HG03064 (cell line): ENCODE measurements around the gene AK8.

Experiments
- ATAC-seq: cut with Tn5 transposase; IDR thresholded peaks from one replicate; pipeline ENCODE4 v1.9.1; 2021; ENCODE audit warnings: low read depth; ENCODE audit not compliant: unreplicated experiment

AK8 gene

GRCh38 chr9:132802121-132802795 is 75.8 kb downstream of the AK8 start:
- ATAC-seq = no peak

- no peak for ATAC-seq
Observed at GRCh38 chr9:132801659-132802058, 76.4 kb downstream of the AK8 start.

GRCh38 chr9:132800038-132800648 is 77.9 kb downstream of the AK8 start:
- no peak for ATAC-seq

- no peak for ATAC-seq
Observed at GRCh38 chr9:132798817-132799790, 79.0 kb downstream of the AK8 start.

- no peak for ATAC-seq
Observed at GRCh38 chr9:132797861-132798659, 80.0 kb downstream of the AK8 start.

GRCh38 chr9:132795511-132796303 is 82.4 kb downstream of the AK8 start:
- no peak for ATAC-seq

- no peak for ATAC-seq
Observed at GRCh38 chr9:132794730-132795380, 83.2 kb downstream of the AK8 start.

GRCh38 chr9:132793606-132794580 is 84.2 kb downstream of the AK8 start:
- ATAC-seq = no peak

- no peak for ATAC-seq
Observed at GRCh38 chr9:132792547-132792946, 85.5 kb downstream of the AK8 start.

GRCh38 chr9:132791699-132792240 is 86.3 kb downstream of the AK8 start:
- ATAC-seq = no peak

- ATAC-seq = no peak
Observed at GRCh38 chr9:132789719-132790118, 88.4 kb downstream of the AK8 start.

GRCh38 chr9:132788378-132788777 is 89.7 kb downstream of the AK8 start:
- no peak for ATAC-seq

GRCh38 chr9:132787748-132788159 is 90.3 kb downstream of the AK8 start:
- no peak for ATAC-seq

- ATAC-seq = no peak
Observed at GRCh38 chr9:132784286-132784830, 93.7 kb downstream of the AK8 start.

GRCh38 chr9:132783006-132783405 is 95.1 kb downstream of the AK8 start:
- no peak for ATAC-seq

- no peak for ATAC-seq
Observed at GRCh38 chr9:132782037-132782436, 96.0 kb downstream of the AK8 start.

- ATAC-seq = no peak
Observed at GRCh38 chr9:132780230-132781007, 97.7 kb downstream of the AK8 start.
